Measurements from ENCODE around the gene CASP3.
"Not testable (repeated sequence)": the region's sequence is repeated elsewhere in the genome, so short reads cannot be mapped to it uniquely, and the experiment has no call there.

Gene CASP3

GRCh38 chr4:184653650-184654049, 4.4 kb upstream of the CASP3 start:
- no peak for TF ChIP-seq CTCF (conservative IDR thresholded peaks at IDR 0.05; ENCODE audit: control insufficient read depth, insufficient read depth, low read depth, low read length)
- H3K4me3 ChIP-seq (ENCODE audit: control insufficient read depth, low read depth, low read length): no peak overlapping the region
- DNase-seq (ENCODE audit: low read depth): peak; percentile 11

GRCh38 chr4:184652681-184653080, 3.4 kb upstream of the CASP3 start:
- not testable (repeated sequence) for DNase-seq (ENCODE audit: low read depth); H3K4me3 ChIP-seq (ENCODE audit: control insufficient read depth, low read depth, low read length)

GRCh38 chr4:184651899-184652298, 2.7 kb upstream of the CASP3 start:
- H3K4me3 ChIP-seq (ENCODE audit: control insufficient read depth, low read depth, low read length): no peak overlapping the region
- no peak for DNase-seq (ENCODE audit: low read depth)
- TF ChIP-seq CTCF (conservative IDR thresholded peaks at IDR 0.05; ENCODE audit: control insufficient read depth, insufficient read depth, low read depth, low read length): no peak

- peak; percentile 63 for DNase-seq (ENCODE audit: low read depth)
- peak overlapping the region; percentile 80 for H3K4me3 ChIP-seq (ENCODE audit: control insufficient read depth, low read depth, low read length)
- no peak for TF ChIP-seq CTCF (conservative IDR thresholded peaks at IDR 0.05; ENCODE audit: control insufficient read depth, insufficient read depth, low read depth, low read length)
These were observed 966 bp upstream of the CASP3 start for GRCh38 chr4:184649971-184650855.

GRCh38 chr4:184648313-184649025, 778 bp downstream of the CASP3 start:
- TF ChIP-seq CTCF (conservative IDR thresholded peaks at IDR 0.05; ENCODE audit: control insufficient read depth, insufficient read depth, low read depth, low read length): no peak
- peak; percentile 30 for DNase-seq (ENCODE audit: low read depth)
- peak overlapping the region; percentile 80 for H3K4me3 ChIP-seq (ENCODE audit: control insufficient read depth, low read depth, low read length)

- TF ChIP-seq CTCF (conservative IDR thresholded peaks at IDR 0.05; ENCODE audit: control insufficient read depth, insufficient read depth, low read depth, low read length): no peak
- H3K4me3 ChIP-seq (ENCODE audit: control insufficient read depth, low read depth, low read length): peak overlapping the region; percentile 80
- no peak for DNase-seq (ENCODE audit: low read depth)
These were observed 1.3 kb downstream of the CASP3 start for GRCh38 chr4:184648054-184648312.

- TF ChIP-seq CTCF (conservative IDR thresholded peaks at IDR 0.05; ENCODE audit: control insufficient read depth, insufficient read depth, low read depth, low read length): no peak
- peak; percentile 54 for DNase-seq (ENCODE audit: low read depth)
- peak overlapping the region; percentile 80 for H3K4me3 ChIP-seq (ENCODE audit: control insufficient read depth, low read depth, low read length)
These were observed 1.8 kb downstream of the CASP3 start for GRCh38 chr4:184647266-184648053.
